Suppressor macrophage treated with lipopolysaccharide for 1 hour (primary cell): ENCODE measurements around the gene AUTS2.

Experiments
- DNase-seq, 3 donors: peaks; one replicate each; pipeline ENCODE4 v3.0.0-alpha.2; 2020 to 2022

AUTS2 gene

GRCh38 chr7:69624435-69625230 lies 26.4 kb downstream of the AUTS2 start:
- no peak for DNase-seq

GRCh38 chr7:69625238-69625637 lies 27.0 kb downstream of the AUTS2 start:
- DNase-seq, result no peak

GRCh38 chr7:69625798-69626197 lies 27.5 kb downstream of the AUTS2 start:
- DNase-seq, result no peak

- no peak for DNase-seq
Measured at GRCh38 chr7:69630292-69630691, 32.0 kb downstream of the AUTS2 start.

GRCh38 chr7:69631131-69631530 lies 32.9 kb downstream of the AUTS2 start:
- no peak for DNase-seq

GRCh38 chr7:69632280-69632679 lies 34.0 kb downstream of the AUTS2 start:
- no peak for DNase-seq

- DNase-seq, result no peak
Measured at GRCh38 chr7:69633122-69633831, 35.0 kb downstream of the AUTS2 start.

GRCh38 chr7:69635555-69636185 lies 37.4 kb downstream of the AUTS2 start:
- no peak for DNase-seq

GRCh38 chr7:69638674-69639073 lies 40.4 kb downstream of the AUTS2 start:
- no peak for DNase-seq

- no peak for DNase-seq
Measured at GRCh38 chr7:69640216-69640615, 41.9 kb downstream of the AUTS2 start.

GRCh38 chr7:69640925-69641594 lies 42.8 kb downstream of the AUTS2 start:
- DNase-seq, result no peak

GRCh38 chr7:69643265-69643664 lies 45.0 kb downstream of the AUTS2 start:
- no peak for DNase-seq

GRCh38 chr7:69643708-69644445 lies 45.6 kb downstream of the AUTS2 start:
- no peak for DNase-seq

GRCh38 chr7:69645683-69646082 lies 47.4 kb downstream of the AUTS2 start:
- DNase-seq, result no peak

- DNase-seq, result no peak
Measured at GRCh38 chr7:69651101-69651590, 52.9 kb downstream of the AUTS2 start.

- no peak for DNase-seq
Measured at GRCh38 chr7:69652947-69653701, 54.8 kb downstream of the AUTS2 start.

GRCh38 chr7:69653806-69654205 lies 55.5 kb downstream of the AUTS2 start:
- DNase-seq, result no peak

- DNase-seq, result peak; percentile 43 to 56 (median 55)
Measured at GRCh38 chr7:69654381-69654780, 56.1 kb downstream of the AUTS2 start.

- no peak for DNase-seq
Measured at GRCh38 chr7:69654849-69655707, 56.8 kb downstream of the AUTS2 start.

- DNase-seq, result no peak
Measured at GRCh38 chr7:69656077-69656476, 57.8 kb downstream of the AUTS2 start.

- DNase-seq, result no peak
Measured at GRCh38 chr7:69656890-69657289, 58.6 kb downstream of the AUTS2 start.
